ENCODE results near the gene CREBBP.

The CREBBP gene

DNA sequence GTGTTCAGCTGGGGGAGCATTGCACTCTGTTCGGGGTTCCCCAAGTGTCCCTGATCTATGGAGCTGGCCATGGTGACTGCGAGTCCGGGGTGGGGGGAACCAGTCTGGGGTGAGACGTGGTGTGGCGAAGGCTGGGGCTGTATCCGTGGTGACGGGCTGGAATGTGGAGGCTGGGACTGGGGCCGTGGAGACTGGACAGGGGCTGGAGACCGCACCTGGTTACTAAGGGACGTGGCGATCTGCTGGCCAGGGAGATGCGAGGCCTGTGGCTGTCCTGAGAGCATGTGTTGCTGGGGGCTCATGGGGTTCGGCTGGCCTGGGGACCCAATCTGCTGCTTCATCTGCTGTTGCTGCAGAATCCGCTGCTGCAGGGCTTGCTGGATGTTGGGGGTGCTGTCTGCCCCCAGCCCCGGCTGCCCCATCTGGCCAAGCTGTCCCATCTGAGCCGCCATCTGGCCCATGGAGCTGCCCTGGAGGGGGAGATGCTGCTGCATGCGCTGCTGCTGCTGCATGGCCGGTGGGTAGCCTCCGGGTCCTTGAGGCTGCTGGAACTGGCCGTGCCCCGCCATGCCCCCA lies 152.6 kb downstream of the CREBBP start:
- Histone ChIP-seq H3K27ac (no peak overlapping the region), H3K27me3 (replicated peaks) (no peaks in the 10 kb centered on the region), H3K36me3 (replicated peaks) (peaks cover 45% of the 10 kb centered on the region), H3K4me3 (ENCODE audit: low read depth, low read length) (no peak overlapping the region)
- no peak for DNase-seq
- in situ Hi-C loops (cut with HindIII; ENCODE audit: low pct_ligation_motif_present, low sequenced_read_pairs) = no loop called here
- TF ChIP-seq, protein P1, sequence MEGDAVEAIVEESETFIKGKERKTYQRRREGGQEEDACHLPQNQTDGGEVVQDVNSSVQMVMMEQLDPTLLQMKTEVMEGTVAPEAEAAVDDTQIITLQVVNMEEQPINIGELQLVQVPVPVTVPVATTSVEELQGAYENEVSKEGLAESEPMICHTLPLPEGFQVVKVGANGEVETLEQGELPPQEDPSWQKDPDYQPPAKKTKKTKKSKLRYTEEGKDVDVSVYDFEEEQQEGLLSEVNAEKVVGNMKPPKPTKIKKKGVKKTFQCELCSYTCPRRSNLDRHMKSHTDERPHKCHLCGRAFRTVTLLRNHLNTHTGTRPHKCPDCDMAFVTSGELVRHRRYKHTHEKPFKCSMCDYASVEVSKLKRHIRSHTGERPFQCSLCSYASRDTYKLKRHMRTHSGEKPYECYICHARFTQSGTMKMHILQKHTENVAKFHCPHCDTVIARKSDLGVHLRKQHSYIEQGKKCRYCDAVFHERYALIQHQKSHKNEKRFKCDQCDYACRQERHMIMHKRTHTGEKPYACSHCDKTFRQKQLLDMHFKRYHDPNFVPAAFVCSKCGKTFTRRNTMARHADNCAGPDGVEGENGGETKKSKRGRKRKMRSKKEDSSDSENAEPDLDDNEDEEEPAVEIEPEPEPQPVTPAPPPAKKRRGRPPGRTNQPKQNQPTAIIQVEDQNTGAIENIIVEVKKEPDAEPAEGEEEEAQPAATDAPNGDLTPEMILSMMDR (IDR thresholded peaks at IDR 0.05; ENCODE audit: low read depth, low read length, missing control alignments) = no peak

DNA sequence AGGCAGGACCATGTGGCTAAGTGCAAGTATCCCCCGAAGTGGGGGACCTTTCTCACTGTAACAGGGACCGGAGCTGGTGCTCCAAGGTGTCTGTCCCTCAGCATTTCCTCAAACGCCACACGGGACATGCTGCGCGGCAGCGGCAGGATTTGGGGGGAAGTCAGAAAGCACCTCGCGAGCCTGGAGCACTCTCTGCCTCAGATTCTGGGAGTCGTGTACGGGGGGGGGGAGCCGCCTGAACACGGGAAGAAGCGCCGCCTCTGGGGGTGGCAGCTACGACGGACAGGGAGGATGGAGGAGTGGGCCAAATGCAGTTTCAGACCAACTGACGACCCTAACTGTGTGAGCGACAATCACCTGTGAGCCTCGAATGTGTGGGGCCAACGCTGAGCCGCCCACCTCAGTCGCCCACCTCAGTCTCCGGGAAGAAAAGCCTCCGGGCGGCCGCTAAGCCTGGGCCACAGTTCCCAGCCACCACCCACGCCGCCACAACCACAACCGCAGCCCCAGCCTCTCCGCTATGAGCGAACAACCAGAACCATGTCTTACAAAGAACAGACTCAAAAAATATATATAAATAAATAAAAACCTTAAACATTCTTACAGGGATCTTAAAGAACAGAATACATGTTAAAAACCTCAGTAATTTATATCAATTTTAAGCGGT lies 154.4 kb downstream of the CREBBP start:
- no peak for DNase-seq
- in situ Hi-C loops (cut with HindIII; ENCODE audit: low pct_ligation_motif_present, low sequenced_read_pairs) = no loop called here

DNA sequence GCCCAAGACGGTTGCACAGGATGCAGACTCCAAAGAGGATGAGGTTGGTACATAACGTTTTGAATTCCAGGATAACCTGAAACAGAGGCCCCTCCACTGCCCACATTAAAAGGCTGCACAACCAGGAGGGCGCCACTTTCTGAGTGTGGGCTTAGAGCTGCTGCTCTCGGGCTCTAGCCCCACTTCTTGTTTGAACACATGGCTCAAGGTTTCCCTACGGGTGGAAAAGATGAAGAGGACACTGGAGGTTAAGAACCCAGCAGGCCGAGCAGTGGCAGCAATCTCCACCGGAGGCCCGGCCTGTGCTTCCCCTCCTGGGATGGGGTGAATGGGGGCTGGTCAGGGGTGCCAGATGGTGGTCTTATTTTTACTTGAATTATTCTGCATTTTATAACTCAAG lies 155.2 kb downstream of the CREBBP start:
- DNase-seq = no peak
- in situ Hi-C loops (cut with HindIII; ENCODE audit: low pct_ligation_motif_present, low sequenced_read_pairs) = no loop called here
- Histone ChIP-seq H3K4me3 (ENCODE audit: low read depth, low read length) (no peak overlapping the region), H3K36me3 (replicated peaks) (peaks cover 27% of the 10 kb centered on the region), H3K27ac (no peak overlapping the region), H3K27me3 (replicated peaks) (no peaks in the 10 kb centered on the region)
- TF ChIP-seq, protein P1 (IDR thresholded peaks at IDR 0.05; ENCODE audit: low read depth, low read length, missing control alignments) = no peak

More for the DNA sequence above, 154.4 kb downstream of the CREBBP start:
- H3K27ac ChIP-seq = no peak overlapping the region
- H3K4me3 ChIP-seq (ENCODE audit: low read depth, low read length) = no peak overlapping the region
- TF ChIP-seq, protein P1 (IDR thresholded peaks at IDR 0.05; ENCODE audit: low read depth, low read length, missing control alignments) = no peak
- no peaks in the 10 kb centered on the region for H3K27me3 ChIP-seq (replicated peaks)
- peaks cover 35% of the 10 kb centered on the region for H3K36me3 ChIP-seq (replicated peaks)

DNA sequence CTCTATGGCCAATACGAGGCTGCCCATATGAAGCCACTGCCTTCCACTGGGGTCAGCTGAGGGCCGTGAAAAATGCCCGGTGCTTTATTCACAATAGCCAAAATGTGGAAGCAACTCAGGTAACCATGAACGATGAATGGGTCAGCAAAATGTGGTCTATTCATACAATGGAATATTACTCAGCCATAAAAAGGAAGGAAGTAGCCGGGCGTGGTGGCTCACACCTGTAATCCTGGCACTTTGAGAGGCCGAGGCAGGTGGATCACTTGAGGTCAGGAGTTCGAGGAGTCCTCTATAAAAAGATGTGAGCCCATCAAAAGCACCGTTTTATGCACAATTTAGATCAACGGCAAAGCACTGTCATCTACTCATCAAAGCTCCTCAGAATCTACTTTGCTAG lies 158.0 kb downstream of the CREBBP start:
- Histone ChIP-seq H3K27me3 (replicated peaks) (no peaks in the 10 kb centered on the region), H3K27ac (no peak overlapping the region), H3K4me3 (ENCODE audit: low read depth, low read length) (no peak overlapping the region), H3K36me3 (replicated peaks) (peaks cover 3% of the 10 kb centered on the region)
- TF ChIP-seq, protein P1 (IDR thresholded peaks at IDR 0.05; ENCODE audit: low read depth, low read length, missing control alignments) = no peak
- in situ Hi-C loops (cut with HindIII; ENCODE audit: low pct_ligation_motif_present, low sequenced_read_pairs) = no loop called here
- no peak for DNase-seq

DNA sequence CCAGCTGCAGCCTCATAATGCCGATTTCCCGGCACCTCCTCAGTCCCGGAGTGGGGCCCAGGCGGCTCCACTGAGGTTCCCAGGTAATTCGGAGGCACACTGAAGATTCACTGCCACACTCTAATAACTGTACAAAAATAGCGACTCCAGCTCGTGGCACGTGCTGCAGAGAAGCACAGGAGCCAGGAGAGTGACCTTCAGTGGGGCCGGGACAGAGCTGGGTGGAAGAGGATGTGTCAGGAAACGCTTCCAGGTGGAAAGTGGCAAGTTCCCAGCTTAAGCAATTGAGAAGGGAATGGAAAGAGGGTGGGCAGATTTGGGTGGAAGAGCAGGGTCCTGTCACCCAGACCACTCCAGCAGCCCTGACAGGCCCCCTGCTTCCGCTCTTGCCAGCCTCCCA lies 160.1 kb downstream of the CREBBP start:
- no peaks in the 10 kb centered on the region for H3K27me3 ChIP-seq (replicated peaks)
- H3K36me3 ChIP-seq (replicated peaks) = no peaks in the 10 kb centered on the region
- TF ChIP-seq, protein P1 (IDR thresholded peaks at IDR 0.05; ENCODE audit: low read depth, low read length, missing control alignments) = no peak
- no peak for DNase-seq
- H3K4me3 ChIP-seq (ENCODE audit: low read depth, low read length) = no peak overlapping the region
- in situ Hi-C loops (cut with HindIII; ENCODE audit: low pct_ligation_motif_present, low sequenced_read_pairs) = no loop called here
- no peak overlapping the region for H3K27ac ChIP-seq

DNA sequence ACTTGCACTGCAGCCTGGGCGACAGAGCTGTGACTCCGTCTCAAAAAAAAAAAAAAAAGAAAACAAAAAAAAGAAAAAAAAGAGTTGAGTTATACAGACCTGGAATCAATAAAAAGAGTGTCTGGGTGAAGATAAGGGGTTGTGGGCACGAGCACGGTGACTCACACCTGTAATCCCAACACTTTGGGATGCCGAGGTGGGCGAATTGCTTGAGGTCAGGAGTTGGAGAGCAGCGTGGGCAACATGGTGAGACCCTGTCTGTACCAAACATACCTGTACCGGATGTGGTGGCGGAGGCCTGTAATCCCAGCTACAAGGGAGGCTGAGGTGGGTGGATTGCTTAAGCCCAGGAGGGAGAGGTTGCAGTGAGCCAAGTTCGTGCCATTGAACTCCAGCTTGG lies 161.9 kb downstream of the CREBBP start:
- Histone ChIP-seq H3K4me3 (ENCODE audit: low read depth, low read length) (no peak overlapping the region), H3K27me3 (replicated peaks) (no peaks in the 10 kb centered on the region), H3K27ac (no peak overlapping the region), H3K36me3 (replicated peaks) (no peaks in the 10 kb centered on the region)
- in situ Hi-C loops (cut with HindIII; ENCODE audit: low pct_ligation_motif_present, low sequenced_read_pairs) = no loop called here
- TF ChIP-seq, protein P1 (IDR thresholded peaks at IDR 0.05; ENCODE audit: low read depth, low read length, missing control alignments) = no peak
- no peak for DNase-seq
